Peyer's patch (tissue), 4 donors: Measurements from ENCODE around the gene RPL41.

Experiments used
- CTCF ChIP-seq, 6 experiments: fragments of 450-650 bp in 4 of 6; fragments of 200-600 bp in 2 of 6; sonication (generic) in 1 of 6; IDR thresholded peaks; one replicate each; pipeline ENCODE4 v1.5.1; 2017 to 2019; ENCODE audit warnings: antibody characterized with exemption in 6 of 6, mild to moderate bottlenecking in 3 of 6, moderate library complexity in 1 of 6
- POLR2A ChIP-seq, 2 donors: fragments of 450-650 bp; IDR thresholded peaks; one replicate each; pipeline ENCODE4 v1.5.1; 2017; ENCODE audit warnings: antibody characterized with exemption in 2 of 2, mild to moderate bottlenecking in 2 of 2, moderate library complexity in 2 of 2

GRCh38 chr12:56129206-56129941, 12.9 kb downstream of the RPL41 start:
- no peak for TF ChIP-seq CTCF (IDR thresholded peaks at IDR 0.05)
- peak in 1 of 2 donors; percentile 38 for TF ChIP-seq POLR2A (IDR thresholded peaks at IDR 0.05)
